Activated CD8-positive, alpha-beta memory T cell treated with anti-CD3 and anti-CD28 coated beads, Interleukin-2, amount 50 U/mL, for 1 hour (primary cell): ENCODE measurements around the gene RILP.

Experiments used
- DNase-seq: peaks from one replicate; pipeline ENCODE4 v3.0.0-alpha.2; 2020; ENCODE audit errors: extremely low read depth

The RILP gene

GRCh38 chr17:1604831-1605528 is 44.7 kb downstream of the RILP start:
- no peak for DNase-seq

DNA sequence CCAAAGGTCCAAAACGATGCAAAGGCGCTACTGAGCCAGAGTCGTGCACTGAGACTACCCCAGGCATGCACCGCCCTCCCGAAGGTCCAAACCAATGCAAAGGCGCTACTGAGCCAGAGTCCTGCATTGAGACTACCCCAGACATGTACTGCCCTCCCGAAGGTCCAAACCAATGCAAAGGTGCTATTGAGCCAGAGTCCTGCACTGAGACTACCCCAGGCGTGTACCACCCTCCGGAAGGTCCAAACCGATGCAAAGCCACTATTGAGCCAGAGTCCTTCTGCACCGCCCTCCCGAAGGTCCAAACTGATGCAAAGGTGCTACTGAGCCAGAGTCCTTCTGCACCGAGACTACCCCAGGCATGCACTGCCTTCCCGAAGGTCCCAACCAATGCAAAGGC is 48.1 kb downstream of the RILP start:
- DNase-seq: no peak

GRCh38 chr17:1598399-1599095 is 51.1 kb downstream of the RILP start:
- DNase-seq: no peak

DNA sequence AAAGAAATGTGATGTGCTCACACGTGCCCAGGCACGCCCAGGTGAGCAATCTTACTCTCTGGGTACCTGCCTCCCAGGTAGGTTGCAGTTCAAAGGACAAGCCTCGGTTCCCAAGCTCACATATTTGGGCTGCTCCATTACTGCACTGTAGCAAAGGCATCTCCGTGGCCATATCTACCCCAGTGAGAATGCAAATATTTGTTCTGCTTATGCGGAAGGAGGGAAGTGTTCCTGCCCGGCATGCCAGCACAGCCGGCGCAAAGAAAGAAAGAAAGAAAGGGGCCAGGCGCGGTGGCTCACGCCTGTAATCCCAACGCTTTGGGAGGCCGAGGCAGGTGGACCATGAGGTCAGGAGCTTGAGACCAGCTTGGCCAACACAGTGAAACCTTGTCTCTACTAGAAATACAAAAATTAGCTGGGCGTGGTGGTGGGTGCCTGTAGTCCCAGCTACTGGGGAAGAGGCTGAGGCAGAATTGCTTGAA is 51.8 kb downstream of the RILP start:
- DNase-seq: no peak
